Measurements from ENCODE around the gene SEC11C. TPM values are rescaled to one million over a fixed set of nuclear protein-coding genes. Genes with fewer than 3 reads are reported as not detected.
"Not testable (repeated sequence)": the region's sequence is repeated elsewhere in the genome, so short reads cannot be mapped to it uniquely, and the experiment has no call there.

Gene SEC11C
- 20.8 and 24.8 TPM in 2 replicates for total RNA-seq

DNA sequence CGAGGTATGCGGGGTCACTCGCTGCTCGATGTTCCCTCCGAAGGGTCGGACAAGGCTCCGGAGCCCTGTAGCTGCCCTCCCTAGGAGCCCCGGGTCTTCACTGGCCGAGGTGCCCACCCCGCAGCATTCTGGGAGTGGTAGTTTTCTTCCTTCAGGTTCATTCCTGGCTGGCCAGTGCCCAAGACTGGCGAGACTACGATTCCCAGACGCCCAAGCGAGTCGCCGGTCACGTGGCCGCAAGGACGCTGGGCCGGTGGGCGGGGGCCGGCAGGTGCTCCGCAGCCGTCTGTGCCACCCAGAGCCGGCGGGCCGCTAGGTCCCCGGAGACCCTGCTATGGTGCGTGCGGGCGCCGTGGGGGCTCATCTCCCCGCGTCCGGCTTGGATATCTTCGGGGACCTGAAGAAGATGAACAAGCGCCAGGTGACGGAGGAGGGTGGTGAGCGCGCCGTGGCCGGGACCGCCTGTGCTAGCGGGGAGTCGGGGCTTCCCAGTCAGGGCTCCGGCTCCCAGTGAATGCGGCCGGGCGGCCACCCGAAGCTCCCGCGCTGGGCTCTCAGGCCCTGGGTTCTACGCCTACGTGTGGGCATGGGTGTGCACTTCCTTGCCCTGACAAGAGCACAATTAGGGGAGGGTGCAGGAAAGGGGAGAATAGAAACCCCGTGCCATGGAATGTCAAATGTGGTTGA lies at the start of gene SEC11C:
TSS of gene SEC11C (plus strand) at position 270 of the 687 bp plus-strand sequence. CDS start at position 335, 65 bp downstream.
- DNase-seq = peak; percentile 98

DNA sequence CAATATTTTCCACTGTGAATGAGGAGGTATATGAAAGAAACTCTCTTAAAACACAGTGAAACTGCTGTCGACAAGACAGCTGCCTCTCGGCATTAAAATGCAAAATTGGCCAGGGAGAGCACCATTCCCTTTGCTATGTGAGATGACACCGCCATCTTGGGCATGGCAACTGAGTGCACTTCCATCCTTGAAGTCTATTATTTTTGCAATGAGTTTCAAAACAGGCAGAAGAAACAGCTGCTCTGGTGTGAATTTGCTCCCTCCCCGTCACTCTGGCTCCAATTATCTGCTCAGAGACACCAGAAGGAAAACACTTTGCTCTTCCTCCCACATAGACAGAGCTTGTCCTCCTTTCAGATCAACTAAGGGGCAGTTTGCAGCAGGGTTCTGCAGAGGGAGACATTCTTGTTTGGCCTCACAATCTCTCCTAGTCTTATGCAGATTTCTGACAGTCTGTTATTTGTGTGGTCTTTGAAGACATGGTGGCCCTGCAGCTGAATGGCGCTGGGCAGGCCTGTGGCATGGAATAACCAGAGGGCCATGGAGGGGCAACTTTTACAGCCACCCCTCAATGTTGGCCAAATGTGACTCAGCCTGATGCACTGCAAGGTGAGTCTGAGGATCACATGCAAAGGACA lies 48.6 kb upstream of the SEC11C start:
- DNase-seq = no peak

DNA sequence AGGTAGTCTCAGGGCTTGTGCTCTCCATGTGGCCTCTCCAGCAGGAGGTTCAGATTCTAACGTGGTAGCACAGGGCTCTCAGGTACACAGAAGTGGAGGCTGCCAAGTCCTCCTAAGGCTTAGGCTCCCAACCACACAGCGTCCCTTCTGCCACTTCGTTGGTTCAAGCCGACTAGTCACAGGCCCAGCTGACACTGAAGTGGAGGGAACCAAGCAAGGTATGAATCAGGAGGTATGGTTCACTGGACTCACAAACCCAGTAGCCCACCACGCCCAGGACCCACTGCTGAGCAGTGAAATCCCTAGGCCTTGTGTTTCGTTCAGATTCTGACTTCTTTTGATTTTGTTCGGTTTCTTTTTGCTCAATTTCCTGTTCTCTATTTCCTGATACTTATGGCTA lies 46.0 kb upstream of the SEC11C start:
- no peak for DNase-seq

DNA sequence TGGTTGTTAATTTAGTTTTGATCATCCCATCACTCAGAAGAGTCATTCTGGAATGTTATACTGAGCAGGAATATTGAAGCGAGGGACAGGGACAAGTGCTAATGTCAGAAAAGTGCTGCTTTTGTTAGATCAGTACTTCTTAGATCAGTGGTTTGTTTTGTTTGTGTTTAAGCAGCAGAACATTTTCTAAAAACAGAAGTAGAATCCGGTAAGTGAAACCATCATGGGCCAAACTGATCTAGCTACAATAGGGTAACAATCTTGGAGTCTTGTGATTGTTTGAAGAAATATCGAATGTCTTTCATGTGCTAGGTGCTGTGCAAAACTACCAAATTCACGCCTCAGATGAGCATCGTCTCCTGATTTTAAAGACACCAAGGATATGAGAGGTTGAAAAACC lies 45.1 kb upstream of the SEC11C start:
- DNase-seq = no peak

DNA sequence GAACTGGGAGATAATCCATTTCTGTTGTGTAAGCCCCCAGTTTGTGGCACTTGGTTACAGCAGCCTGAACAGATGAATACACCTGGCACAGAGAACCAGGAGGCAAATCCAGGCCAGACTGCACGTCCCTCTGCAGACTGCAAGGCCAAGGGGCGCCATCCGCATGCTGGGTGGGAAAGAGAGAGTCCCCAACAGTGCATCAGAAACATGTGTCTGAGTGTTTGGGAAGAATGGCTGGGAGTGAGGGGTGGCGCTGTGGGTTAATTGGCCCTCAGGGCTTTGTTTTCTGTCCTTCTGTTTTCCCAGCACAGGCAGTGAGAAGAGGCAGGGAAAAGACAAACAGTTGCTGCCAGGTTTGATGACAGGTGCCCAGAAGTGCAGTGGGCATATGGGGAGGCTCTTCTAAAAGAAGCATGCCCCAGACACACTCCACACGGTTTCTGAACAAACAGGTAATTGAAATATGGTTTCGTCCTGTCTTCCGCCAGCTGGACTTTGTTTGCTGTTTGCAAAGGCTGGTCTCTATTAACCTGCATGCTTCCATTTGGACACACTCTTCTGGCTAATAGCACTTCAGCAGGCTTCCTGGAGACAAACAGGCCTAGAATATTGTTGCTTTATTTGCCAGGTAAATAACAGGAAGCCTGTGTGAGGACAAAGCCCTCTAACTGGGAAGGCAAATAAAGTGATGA lies 43.4 kb upstream of the SEC11C start:
- no peak for DNase-seq

DNA sequence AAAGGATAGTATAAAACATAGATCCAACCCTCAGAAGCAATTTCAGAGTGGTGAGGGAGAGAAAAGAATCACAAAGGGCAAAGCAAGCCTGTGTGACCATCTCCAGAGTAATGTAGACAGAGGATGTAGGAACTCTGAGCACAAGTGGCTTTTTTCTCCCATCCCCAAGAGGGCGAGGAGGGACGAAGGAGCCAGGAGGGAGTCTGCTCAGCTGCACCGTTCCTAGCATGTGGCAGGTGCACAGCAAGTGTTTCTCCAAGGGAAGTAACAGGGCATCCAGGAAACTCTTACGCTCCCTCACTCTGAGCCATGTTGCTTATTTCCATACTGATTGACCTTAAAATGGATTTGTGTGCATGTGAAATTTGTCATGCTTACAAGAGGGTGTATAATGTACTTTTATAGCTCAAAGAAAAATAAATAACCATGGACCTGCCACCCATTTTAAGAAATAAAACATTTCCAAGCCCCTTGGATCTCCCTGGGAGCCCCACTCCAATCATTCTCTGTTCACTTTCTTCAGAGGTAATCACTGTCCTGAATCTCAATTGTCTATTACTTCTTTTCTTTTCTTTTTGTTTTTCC lies 37.8 kb upstream of the SEC11C start:
- no peak for DNase-seq

DNA sequence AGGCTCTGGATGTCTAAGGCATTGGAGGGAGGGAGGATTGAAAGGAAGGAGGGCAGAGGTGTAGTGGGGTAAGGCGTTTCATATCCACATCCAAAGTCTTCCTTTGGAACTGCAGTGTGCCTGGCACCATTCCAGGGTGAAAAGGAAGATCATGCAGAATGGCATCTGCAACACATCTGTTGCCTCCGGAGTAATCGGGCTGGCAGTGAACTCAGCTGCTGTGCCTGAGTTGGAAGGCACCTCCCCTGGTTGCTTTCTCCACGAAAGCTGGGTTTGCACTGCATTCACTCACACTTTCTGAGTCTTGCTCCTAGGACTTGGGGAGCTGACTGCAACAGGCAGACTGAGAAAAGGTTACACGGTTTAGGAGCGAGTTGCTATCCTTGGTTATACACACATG lies 30.3 kb upstream of the SEC11C start:
- no peak for DNase-seq

DNA sequence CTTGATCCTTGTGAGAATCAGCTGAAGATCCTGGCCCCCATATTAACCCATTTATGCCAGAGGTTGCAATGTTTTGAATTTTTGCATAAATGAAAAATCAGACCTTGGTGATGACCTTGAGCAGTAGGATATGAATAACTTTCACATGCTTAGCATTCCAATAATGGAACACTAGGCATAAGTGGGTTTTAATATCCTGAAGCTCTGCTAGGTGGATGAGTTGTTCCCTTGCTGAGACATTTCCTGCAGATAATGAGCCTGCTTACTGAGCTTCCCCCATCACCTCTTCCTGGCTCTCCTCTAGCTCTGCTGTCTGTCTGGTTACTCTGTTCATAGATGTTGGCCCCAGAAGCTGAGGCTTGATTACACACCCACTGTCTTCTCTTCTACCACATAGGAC lies 25.5 kb upstream of the SEC11C start:
- DNase-seq = no peak

DNA sequence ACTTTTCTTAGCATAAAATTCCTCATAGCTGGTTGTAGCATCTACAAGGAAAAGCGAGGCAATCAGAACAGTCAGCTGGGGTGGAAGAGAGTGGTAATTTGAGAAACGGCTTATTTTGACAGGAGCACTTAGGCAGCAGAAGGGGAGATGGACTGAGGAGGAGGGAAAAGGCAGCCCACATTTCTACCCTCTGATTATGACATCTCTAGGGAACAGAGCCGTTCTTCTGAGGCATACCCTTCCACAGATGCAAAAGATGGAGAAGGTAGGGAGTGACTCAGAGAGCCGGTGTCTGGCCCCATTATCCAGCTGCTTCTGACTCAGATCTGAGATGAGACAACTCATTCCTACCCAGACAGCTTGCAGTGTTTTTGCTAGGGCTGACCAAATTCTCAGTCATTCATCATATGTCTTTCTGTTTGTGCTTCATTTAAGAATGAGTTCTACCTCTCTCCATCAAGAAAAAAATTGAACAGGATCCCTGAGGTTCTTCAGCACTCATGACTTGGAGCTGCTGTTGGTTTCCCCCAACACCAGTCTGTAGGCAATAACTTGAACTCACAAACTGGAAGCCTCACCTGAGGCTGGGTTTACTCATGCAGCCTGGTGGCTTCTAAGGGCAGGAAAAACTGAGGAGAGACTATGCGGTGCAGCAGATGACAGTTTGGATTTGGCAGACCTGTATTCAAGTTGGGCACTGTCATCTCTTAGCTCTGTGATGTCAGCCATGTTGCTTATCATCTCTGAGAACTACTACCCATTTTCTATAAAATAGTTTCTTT lies 15.9 kb upstream of the SEC11C start:
- peak; percentile 10 for DNase-seq

DNA sequence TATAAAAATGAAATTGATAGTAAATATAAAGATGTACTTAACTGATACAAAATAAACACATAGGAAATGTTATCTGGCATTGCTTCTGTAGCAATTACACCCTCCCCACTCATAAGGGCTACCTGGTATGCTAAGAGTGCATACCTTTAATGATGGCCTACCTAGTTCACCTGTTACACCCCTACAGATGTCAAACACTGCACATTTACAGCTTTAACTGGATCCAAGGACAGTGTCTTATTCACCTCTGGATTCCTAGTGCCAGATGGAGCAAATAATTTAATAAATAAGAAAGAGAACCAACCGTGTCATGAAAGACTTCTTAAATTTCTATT lies 15.3 kb upstream of the SEC11C start:
- no peak for DNase-seq

DNA sequence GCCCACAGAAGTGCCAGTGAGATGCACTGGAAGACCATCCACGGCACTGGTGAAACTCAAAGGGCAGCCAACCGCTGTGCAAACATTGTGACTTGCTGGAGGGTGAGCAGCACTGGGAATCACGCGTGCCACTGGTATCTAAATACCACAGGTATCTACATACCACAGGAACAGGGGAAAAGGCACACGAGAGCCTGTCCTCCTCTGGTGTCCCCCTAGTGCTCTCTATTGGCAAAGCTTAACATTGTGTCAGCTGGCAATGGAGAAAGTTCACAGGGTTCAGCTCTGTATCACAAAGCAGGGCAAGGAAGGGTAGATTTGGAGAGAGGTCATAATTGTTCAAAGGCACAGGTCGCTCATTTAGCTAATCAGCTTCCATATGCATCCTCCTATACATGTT lies 12.6 kb upstream of the SEC11C start:
- no peak for DNase-seq

DNA sequence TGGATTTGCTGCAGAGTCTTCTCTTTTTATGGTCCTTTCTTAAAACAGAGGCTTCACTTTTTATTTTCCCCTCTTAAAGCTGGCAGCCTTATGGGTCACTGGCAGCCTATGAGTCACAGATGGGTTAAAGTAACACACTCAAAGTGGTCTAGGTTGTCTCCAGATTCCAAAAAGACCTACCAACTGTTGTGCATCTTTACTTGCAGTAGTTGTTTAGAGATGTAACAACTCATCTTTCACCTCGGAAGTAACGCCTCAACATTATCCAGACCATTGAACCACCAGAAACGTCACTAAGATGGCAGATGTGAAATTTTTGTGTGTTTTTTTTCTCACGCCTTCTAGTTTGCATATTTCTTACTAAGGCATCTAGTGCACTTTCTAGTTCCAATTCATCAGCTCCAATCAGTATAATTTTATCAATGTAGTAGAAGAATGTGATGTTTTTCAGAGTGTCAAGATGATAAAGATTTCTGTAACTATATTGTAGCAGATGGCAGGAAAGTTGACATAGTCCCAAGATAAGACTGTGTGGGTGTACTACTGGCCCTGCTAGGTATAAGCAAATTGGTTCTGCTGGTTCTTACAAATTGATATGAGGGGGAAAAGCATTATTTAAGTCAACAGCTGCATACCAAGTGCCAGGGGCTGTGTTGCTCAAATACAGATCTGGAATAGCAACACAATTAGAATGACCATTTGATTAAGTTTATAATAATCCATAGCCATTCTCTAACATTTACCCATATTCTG lies 9.6 kb upstream of the SEC11C start:
- no peak for DNase-seq

DNA sequence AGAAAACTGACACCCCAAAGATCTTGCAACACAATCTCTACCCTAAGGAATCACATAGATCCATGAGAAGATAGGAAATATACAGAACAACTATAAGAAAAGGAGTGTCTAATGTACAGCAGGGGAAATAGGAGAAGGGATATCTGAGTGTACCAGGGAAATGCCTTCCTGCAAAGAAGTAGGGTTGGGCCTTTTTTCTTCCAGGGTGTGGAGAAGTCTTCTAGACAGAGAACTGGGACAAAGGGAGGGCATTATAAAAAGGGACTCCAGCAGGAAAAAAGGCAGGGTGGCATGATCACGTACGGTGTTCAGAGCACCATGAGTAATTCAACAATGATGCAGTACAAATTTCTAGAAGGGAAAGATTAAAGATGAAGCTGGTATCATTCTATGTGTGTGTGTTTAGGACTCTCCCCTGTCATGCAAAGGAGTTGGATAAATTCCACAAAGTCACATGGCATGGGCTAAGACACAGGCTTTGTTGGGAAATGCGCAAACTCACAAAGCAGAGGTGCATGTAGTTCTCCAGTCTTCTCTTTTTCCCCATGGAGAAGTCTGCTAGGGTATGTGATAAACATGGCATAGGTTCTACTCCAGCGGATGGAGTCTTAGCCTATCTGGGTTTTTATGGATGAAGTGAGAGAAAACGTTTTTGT lies 6.7 kb upstream of the SEC11C start:
- no peak for DNase-seq

DNA sequence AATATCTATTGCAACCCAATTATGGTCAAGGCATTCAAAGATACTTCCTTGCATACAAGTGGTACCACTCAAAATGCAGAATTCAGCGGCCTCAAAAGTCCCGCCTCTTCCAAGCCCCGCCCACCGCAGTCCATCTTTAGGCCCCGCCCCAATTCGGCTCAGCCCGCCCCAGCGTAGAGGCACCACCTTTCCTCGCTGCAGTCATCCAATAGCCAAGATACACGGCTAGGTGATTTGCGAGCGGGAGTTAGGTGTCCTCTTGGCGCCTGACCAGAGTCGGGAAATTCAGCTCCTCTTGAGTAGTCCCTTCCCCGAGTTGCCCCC lies 431 bp upstream of the SEC11C start:
- peak; percentile 91 for DNase-seq

DNA sequence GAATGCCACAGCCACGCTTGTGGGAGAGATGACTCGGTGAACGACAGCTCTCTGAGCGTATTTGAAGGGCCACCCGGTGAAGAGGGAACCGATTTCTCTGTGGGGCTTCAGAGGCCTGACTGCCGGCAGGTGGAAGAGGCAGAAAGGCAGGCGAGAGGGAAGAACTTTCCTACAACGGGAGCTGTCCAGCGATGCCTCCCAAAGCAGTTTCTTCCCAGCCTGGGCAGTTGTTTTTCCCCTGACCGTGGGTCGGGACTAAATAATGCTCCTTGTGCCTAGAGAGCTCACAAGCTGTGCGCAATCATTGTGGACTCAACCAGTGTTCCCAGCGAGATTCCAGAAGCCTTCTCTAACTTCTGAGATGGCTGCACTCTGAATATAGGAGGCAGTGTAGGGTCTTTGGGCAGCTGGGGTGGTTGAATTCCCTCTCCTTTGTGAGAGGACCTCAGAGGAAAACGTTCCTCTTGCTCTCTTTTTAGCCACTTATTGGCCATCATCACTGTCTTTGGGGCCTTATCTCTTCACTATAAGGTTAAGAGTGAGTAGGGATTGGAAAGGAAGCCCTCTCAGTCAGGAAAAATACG lies 710 bp downstream of the SEC11C start:
- DNase-seq = peak; percentile 58

DNA sequence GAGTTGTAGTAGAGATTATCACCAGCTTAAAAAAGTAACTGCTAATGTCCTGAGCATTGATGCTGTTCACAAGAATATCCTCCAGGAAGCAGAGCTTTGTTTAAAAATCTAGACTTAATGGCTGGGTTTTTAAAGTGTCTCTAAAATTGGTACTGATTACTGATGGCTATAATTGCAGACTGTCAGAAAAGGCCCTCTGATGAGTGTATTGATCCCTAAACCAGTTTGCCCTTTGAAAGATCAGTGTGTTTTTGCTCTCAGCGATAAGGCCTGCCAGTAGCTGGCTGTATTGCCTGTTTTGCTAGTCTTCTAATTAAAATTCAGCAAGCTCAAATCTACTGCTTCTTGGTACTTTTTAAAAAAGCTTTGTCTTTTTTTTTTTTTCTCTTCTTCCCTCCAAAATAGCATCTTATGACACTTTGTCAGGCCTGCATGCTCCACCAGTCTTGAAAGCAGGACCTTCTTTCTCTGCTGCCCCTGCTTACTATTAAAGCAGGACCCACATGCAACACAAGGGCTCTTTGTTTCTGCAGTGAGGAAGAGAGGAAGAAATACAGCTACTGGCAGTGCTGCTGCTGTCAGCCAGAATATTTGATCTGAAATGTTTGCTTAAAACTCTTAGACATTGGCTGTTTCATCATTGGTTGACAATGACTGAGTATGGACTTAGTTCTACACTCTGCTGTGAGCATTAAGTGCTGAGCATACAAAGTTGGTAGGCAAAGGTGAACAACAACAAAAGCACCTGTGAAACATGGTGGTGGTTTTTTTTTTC lies 1.8 kb downstream of the SEC11C start:
- DNase-seq = no peak

DNA sequence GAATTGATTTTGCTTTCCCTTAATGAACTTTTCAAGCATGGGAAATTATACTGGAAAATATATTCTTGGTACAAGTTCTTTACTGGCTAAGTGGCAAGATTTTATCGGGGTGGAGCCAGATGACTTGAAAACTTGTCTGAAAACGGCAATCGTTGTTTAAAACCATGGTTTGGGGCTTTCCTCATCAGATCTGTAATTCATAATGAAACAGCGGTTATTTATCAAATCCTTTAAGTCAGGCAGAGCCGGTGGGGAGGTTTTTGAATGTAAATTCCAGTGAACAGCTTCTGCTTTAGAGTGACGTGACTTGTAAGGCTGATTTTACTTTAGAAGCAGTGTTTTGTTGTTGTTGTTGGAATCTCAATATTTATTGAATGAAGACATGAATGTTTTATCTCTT lies 2.6 kb downstream of the SEC11C start:
- no peak for DNase-seq

DNA sequence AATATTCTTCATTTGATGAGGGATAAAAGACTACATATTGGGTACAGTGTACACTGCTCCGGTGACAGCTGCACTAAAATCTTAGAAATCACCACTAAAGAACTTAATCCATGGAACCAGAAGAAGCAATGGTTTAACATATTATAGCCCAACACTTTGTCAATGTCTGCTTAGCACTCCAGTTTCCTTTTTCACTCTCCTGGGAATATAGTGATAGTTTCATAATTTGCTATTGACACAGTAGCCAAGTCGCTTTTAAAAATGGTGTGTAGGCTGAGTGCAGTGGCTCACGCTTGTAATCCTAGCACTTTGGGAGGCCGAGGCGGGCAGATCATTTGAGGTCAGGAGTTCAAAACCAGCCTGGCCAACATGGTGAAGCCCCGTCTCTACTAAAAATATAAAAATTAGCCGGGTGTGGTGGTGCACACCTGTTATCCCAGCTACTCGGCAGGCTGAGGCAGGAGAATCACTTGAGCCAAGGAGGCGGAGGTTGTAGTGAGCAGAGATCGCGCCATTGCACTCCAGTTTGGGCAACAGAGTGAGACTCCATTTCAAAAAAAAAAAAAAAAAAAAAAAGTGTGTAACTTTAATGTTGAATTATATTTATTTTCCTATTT lies 3.2 kb downstream of the SEC11C start:
- DNase-seq = not testable (repeated sequence)

DNA sequence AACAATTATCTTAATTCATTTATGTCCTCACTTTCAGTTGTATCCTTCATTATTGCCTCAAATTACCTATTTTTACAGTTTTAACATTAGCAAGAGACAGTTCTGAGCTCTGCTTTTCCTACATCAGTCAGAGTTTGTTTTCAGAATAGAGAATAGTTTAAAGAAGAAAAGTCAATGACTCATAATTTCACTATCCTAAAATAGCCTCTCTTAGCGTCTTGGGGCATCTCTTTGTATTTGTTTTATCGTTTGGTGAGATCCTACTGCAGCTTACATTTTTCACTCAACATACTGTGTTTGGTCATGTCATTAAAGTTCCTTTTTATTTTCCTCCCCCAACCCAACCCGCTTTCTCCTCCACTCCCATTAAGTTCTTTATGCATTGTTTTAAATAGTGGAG lies 3.8 kb downstream of the SEC11C start:
- no peak for DNase-seq

DNA sequence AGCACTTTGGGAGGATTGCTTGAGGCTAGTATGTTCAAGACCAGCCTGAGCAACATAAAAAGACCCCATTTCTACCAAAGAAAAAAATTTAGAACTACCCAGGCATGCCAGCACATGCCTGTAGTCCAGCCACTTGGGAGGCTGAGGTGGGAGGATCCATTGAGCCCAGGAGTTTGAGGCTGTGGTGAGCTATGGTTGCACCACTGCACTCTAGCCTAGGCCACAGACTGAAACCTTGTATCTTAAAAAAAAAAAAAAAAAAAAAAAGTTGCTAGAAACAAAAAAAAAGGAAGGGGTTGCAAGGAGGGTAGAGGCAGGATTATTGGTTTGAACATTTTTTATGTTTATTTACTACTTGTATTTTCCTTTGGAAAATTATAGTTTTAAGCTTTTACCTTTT lies 4.8 kb downstream of the SEC11C start:
- no peak for DNase-seq
